ENCODE measurements around the gene CNKSR3.

The CNKSR3 gene

DNA sequence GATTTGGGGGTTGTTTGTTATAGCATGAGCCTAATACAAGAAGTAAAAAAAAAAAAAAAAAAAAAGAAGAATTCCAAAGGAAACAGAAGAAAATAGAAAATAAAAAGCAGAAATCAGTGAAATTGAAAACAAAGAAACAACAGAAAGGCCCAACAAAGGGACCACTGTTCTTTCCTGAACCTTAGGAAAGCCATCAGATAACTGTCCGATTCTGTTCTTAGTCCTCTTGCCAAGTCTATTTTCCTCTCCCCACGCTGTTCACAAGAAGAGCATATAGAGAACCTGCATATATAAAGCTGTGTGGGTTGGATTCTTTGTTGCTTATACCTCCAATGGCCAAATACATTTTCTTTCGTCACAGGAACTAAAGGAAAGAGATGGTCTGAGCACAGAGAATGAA lies 115.9 kb downstream of the CNKSR3 start:
- TF ChIP-seq FOXP2 (optimal IDR thresholded peaks at IDR 0.05; ENCODE audit: borderline replicate concordance, extremely low read depth, extremely low read length, insufficient read depth) = no peak

DNA sequence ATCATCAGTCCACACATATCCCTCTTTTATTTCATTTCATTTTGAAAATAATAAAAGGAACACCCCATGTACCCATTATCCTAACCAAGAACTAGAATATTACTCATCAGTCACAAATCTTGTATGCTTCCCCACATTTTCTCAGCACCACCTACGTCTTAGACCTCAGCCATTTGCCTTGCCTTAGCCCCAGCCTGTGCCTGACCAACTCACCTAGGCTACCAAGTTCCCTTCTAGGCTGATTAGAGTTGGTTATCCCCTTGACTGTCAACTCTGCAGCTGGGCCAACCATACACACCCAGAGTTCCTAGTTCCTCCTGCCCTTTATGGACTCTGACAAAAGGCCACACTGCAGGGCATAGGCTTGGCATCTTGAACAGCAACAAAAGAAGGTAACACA lies 120.5 kb downstream of the CNKSR3 start:
- TF ChIP-seq SIN3A (IDR thresholded peaks at IDR 0.05; ENCODE audit: borderline replicate concordance, insufficient read depth, low read length) (no peak), FOXP2 (optimal IDR thresholded peaks at IDR 0.05; ENCODE audit: borderline replicate concordance, extremely low read depth, extremely low read length, insufficient read depth) (no peak), POLR2AphosphoS5 (IDR thresholded peaks at IDR 0.05; ENCODE audit: low read depth, low read length) (no peak), TAF1 (IDR thresholded peaks at IDR 0.05; ENCODE audit: borderline replicate concordance, insufficient read depth, low read length) (no peak)
- TF ChIP-seq, protein P1, sequence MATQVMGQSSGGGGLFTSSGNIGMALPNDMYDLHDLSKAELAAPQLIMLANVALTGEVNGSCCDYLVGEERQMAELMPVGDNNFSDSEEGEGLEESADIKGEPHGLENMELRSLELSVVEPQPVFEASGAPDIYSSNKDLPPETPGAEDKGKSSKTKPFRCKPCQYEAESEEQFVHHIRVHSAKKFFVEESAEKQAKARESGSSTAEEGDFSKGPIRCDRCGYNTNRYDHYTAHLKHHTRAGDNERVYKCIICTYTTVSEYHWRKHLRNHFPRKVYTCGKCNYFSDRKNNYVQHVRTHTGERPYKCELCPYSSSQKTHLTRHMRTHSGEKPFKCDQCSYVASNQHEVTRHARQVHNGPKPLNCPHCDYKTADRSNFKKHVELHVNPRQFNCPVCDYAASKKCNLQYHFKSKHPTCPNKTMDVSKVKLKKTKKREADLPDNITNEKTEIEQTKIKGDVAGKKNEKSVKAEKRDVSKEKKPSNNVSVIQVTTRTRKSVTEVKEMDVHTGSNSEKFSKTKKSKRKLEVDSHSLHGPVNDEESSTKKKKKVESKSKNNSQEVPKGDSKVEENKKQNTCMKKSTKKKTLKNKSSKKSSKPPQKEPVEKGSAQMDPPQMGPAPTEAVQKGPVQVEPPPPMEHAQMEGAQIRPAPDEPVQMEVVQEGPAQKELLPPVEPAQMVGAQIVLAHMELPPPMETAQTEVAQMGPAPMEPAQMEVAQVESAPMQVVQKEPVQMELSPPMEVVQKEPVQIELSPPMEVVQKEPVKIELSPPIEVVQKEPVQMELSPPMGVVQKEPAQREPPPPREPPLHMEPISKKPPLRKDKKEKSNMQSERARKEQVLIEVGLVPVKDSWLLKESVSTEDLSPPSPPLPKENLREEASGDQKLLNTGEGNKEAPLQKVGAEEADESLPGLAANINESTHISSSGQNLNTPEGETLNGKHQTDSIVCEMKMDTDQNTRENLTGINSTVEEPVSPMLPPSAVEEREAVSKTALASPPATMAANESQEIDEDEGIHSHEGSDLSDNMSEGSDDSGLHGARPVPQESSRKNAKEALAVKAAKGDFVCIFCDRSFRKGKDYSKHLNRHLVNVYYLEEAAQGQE (IDR thresholded peaks at IDR 0.05; ENCODE audit: insufficient read depth in 1 of 2, low read depth in 2 of 2, low read length in 2 of 2) = no peak

DNA sequence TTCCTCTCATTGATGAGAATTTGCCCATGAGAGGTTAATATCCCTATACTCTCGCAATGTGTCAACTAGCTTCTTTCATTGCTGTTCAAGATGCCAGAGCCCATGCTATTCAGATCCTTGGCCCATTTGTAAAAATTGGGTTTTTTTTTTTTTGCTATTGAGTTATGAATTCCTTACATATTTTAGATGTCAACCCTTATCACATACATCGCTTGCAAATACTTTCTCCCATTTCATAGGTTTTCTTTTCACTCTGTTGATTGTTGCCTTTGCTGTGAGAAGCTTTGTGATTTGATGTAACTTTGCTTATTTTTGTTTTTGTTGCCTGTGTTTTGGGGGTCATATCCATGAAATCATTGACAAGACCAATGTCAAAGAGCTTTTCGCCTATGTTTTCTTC lies 121.7 kb downstream of the CNKSR3 start:
- TF ChIP-seq TAF1 (IDR thresholded peaks at IDR 0.05; ENCODE audit: borderline replicate concordance, insufficient read depth, low read length) (no peak), SIN3A (IDR thresholded peaks at IDR 0.05; ENCODE audit: borderline replicate concordance, insufficient read depth, low read length) (no peak), POLR2AphosphoS5 (IDR thresholded peaks at IDR 0.05; ENCODE audit: low read depth, low read length) (no peak), FOXP2 (optimal IDR thresholded peaks at IDR 0.05; ENCODE audit: borderline replicate concordance, extremely low read depth, extremely low read length, insufficient read depth) (no peak)
- TF ChIP-seq, protein P1 (IDR thresholded peaks at IDR 0.05; ENCODE audit: insufficient read depth in 1 of 2, low read depth in 2 of 2, low read length in 2 of 2) = no peak

DNA sequence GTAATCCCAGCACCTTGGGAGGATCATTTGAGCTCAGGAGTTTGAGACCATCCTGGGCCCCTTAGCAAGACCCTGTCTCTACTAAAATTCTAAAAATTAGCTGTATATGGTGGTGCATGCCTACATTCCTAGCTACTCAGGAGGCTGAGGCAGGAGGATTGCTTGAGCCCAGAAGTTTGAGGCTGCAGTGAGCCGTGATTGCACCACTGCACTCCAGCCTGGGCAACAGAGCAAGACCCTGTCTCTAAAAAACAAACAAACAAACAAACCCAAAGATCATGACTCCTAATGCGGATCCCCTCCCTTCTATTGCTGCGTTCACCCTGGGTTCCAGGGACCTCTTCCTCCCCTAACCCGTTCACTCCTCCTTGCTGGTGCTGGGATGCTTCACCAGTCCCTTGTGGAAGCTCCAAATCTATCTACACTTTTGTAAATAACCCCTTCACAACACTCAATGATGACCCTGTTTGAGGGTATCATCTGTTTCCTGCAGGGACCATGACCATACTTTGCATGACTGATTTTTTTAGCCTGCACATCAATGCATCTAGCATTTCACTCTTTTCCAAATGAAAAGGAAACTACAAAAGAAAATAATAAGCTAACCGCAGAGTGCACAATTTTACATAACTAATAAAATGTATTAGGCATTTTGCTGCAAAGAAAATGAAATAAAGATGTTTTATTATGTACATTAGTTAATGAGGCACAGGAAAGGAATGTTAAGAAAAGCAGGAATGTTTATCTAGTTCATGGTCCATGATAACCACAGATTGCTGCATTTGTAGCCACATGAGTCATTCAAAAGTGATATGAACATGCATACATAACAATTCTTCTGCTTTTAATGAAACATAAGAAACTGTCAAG lies 123.4 kb downstream of the CNKSR3 start:
- TF ChIP-seq FOXP2 (optimal IDR thresholded peaks at IDR 0.05; ENCODE audit: borderline replicate concordance, extremely low read depth, extremely low read length, insufficient read depth) (no peak), TAF1 (IDR thresholded peaks at IDR 0.05; ENCODE audit: borderline replicate concordance, insufficient read depth, low read length) (no peak), POLR2AphosphoS5 (IDR thresholded peaks at IDR 0.05; ENCODE audit: low read depth, low read length) (no peak), SIN3A (IDR thresholded peaks at IDR 0.05; ENCODE audit: borderline replicate concordance, insufficient read depth, low read length) (no peak)
- TF ChIP-seq, protein P1 (IDR thresholded peaks at IDR 0.05; ENCODE audit: insufficient read depth in 1 of 2, low read depth in 2 of 2, low read length in 2 of 2) = no peak

DNA sequence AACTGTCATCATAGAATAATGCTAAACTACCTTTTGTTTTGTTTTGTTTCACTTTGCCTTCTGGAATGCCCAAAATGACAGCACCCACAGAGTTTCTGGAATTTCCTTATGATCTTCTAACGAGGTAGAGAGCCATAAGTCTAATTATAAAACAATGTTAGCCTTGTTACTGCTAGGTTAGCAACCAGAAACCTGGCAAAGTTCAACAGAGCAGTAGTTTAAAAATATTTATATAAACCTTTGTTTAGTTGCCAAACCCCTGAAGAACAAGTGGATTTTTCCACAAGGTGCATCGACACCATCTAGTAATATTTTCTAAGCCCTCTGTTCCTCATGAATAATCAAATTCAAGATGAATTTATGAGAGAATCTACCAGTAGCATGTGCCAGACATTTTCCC lies 126.3 kb downstream of the CNKSR3 start:
- TF ChIP-seq TAF1 (IDR thresholded peaks at IDR 0.05; ENCODE audit: borderline replicate concordance, insufficient read depth, low read length) (no peak), SIN3A (IDR thresholded peaks at IDR 0.05; ENCODE audit: borderline replicate concordance, insufficient read depth, low read length) (no peak), POLR2AphosphoS5 (IDR thresholded peaks at IDR 0.05; ENCODE audit: low read depth, low read length) (no peak), FOXP2 (optimal IDR thresholded peaks at IDR 0.05; ENCODE audit: borderline replicate concordance, extremely low read depth, extremely low read length, insufficient read depth) (no peak)
- TF ChIP-seq, protein P1 (IDR thresholded peaks at IDR 0.05; ENCODE audit: insufficient read depth in 1 of 2, low read depth in 2 of 2, low read length in 2 of 2) = no peak

Data from PFSK-1 (cell line).